Fibroblast of the aortic adventitia (primary cell): ENCODE data around the gene HINT2. TPM values are rescaled to one million over a fixed set of nuclear protein-coding genes. Genes with fewer than 3 reads are reported as not detected.

ENCODE experiments used
- DNase-seq: peaks from one replicate; pipeline ENCODE4 v3.0.0-alpha.2; 2010; ENCODE audit warnings: low read depth
- H3K4me3 ChIP-seq: 2 replicates; pipeline ENCODE4 v1.5.1; 2011; ENCODE audit warnings: low read depth, mild to moderate bottlenecking, control low read depth, low read length, moderate library complexity
- total RNA-seq: library from RNA; depleted of rRNA; stranded (reverse); fragments of >200 nt; gene quantifications from 2 replicates; pipeline ENCODE4 v1.2.3, GENCODE V29; 2012; ENCODE audit warnings: low replicate concordance
- TF ChIP-seq, protein P1 (sequence below): IDR thresholded peaks from 2 replicates; pipeline ENCODE4 v1.5.1; 2011; ENCODE audit warnings: mild to moderate bottlenecking, low read length, control low read depth, inconsistent platforms; ENCODE audit not compliant: insufficient read depth

HINT2 gene
- total RNA-seq, 1 donor = 24.9 TPM

DNA sequence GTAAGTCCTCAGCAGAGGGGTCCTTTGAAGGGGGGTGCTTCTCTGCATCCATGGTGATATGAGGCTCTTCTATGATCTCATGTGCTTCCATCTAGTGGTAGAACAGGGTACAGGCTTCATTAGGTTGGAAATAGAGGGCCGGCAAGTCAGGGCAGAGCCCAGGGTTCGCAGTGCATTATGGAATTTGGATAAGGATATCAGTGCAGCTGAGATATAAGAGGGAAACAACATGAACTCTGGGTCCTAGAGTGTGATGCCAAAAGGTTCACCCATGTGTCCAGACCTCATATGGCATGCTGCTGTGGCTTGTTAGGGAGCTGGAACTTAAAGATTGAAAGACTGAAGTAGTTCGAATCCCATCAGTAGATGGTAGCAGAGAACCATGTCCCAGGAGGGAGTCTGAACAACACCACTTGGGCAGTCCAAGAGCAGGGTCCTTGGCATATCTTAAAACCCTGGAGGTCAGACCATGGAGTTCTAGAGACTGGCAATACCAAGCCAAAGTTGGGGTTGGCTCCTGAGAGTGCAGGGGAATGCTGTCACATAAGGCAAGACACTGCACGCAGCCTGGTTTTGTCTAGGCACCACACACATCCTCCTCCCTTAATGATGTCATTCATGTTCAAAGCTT lies 11.3 kb upstream of the HINT2 start:
- TF ChIP-seq, protein P1, sequence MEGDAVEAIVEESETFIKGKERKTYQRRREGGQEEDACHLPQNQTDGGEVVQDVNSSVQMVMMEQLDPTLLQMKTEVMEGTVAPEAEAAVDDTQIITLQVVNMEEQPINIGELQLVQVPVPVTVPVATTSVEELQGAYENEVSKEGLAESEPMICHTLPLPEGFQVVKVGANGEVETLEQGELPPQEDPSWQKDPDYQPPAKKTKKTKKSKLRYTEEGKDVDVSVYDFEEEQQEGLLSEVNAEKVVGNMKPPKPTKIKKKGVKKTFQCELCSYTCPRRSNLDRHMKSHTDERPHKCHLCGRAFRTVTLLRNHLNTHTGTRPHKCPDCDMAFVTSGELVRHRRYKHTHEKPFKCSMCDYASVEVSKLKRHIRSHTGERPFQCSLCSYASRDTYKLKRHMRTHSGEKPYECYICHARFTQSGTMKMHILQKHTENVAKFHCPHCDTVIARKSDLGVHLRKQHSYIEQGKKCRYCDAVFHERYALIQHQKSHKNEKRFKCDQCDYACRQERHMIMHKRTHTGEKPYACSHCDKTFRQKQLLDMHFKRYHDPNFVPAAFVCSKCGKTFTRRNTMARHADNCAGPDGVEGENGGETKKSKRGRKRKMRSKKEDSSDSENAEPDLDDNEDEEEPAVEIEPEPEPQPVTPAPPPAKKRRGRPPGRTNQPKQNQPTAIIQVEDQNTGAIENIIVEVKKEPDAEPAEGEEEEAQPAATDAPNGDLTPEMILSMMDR = peak; percentile 91
- peak; percentile 82 for DNase-seq
- no peak overlapping the region for H3K4me3 ChIP-seq

DNA sequence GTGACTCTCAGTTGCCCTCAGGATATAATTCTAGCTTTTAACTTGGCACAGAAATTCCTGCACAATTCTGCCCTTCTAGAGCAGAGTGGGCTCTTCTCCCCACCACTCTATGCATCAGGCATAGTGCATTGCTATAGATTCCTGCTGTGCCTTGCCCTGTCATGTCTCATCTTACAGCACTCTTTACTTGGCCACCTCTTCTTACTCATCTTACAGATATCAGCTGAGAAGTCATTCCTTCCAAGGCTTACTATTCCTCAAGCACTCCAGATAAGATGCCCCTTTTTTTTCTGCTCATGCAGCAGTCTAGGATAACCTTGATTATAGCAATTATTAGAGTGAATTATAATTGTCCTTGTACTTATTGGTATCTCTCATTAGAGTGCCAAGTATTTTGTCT lies 8.1 kb upstream of the HINT2 start:
- DNase-seq = no peak
- TF ChIP-seq, protein P1 = no peak
- no peak overlapping the region for H3K4me3 ChIP-seq

- TF ChIP-seq, protein P1 = no peak
- peak; percentile 73 for DNase-seq
- H3K4me3 ChIP-seq = no peak overlapping the region
Observed at GRCh38 chr9:35820076-35820475, 5.2 kb upstream of the HINT2 start.

- no peak for DNase-seq
- TF ChIP-seq, protein P1 = no peak
- no peak overlapping the region for H3K4me3 ChIP-seq
Observed at GRCh38 chr9:35818341-35818740, 3.5 kb upstream of the HINT2 start.

DNA sequence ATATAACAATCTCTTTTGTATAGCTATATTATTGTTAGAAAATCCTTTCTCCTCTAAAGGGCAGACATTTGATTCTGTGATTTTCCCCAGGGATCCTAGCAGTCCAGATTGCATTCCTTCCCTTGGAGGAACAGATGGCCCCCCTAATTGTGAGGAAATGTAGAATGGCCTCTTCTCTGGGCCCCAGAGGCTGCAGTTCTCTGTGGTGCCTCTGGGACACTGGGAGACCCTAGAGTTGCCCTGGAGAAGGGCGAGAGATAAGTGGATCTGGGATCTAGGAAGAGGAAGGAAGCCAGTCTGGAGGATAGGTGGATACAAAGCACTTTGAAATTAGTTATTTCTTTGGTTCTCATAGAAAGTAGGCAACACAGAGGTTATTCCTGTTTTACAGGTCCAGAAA lies 1.9 kb upstream of the HINT2 start:
- H3K4me3 ChIP-seq = no peak overlapping the region
- DNase-seq = no peak
- TF ChIP-seq, protein P1 = no peak

DNA sequence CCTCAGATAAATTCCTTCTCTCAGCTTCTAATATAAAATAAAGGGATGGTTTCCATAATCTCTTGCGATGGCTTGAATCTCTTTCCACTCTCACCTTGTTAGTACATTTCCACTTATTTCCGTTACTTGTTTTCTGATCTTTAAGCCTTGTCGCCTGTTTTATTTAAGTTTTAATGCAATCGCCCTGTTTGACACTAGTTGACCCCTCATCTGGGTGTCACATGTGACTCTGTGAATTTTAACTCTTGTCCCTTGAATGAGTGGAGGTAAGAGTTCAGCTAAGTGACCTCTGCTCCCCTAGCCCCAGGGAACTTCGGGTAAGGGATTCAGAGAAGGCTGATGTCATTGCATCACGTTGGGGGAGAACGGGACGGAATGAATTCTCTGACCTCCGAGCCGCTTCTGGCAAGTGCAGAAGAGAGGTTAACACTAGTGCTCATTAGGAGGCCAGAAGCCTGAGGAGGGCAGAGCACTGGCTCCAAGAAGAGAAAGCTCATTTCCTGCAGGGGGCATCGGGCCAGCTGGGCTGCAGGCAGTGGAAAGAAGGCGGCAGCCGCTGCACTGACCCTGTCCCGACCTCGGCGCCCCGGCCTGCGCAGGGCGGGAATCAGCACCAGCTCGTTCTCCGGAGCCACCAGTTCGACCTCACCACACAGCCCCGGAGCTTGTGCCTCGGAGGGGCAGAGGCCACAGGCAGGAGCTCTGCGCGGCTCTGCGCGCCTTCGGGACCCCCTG lies 569 bp downstream of the HINT2 start:
- peak; percentile 50 for DNase-seq
- H3K4me3 ChIP-seq = peak overlapping the region; percentile 82
- TF ChIP-seq, protein P1 = peak; percentile 40
